Activated CD8-positive, alpha-beta memory T cell treated with anti-CD3 and anti-CD28 coated beads for 36 hours (primary cell): ENCODE data around the gene AHI1. TPM values are rescaled to one million over a fixed set of nuclear protein-coding genes. Genes with fewer than 3 reads are reported as not detected.

Experiments
- CTCF ChIA-PET: fragments of 350-600 bp; sonication (Branson Sonifier 250); formaldehyde crosslinking; loops from one replicate; lab custom pipeline; 2021; ENCODE audit warnings: antibody characterized with exemption; lab: Charles Lee
- POLR2A ChIA-PET: fragments of 350-600 bp; sonication (Branson Sonifier 250); formaldehyde crosslinking; loops from one replicate; lab custom pipeline; 2021; ENCODE audit warnings: antibody characterized with exemption; lab: Charles Lee
- total RNA-seq, 2 experiments: library from RNA; stranded (reverse); gene quantifications; one replicate each; pipeline ENCODE4 v1.2.3, GENCODE V29; 2021

AHI1 gene
- total RNA-seq, 2 experiments from 2014 or later, result 42.4 to 46.2 TPM

DNA sequence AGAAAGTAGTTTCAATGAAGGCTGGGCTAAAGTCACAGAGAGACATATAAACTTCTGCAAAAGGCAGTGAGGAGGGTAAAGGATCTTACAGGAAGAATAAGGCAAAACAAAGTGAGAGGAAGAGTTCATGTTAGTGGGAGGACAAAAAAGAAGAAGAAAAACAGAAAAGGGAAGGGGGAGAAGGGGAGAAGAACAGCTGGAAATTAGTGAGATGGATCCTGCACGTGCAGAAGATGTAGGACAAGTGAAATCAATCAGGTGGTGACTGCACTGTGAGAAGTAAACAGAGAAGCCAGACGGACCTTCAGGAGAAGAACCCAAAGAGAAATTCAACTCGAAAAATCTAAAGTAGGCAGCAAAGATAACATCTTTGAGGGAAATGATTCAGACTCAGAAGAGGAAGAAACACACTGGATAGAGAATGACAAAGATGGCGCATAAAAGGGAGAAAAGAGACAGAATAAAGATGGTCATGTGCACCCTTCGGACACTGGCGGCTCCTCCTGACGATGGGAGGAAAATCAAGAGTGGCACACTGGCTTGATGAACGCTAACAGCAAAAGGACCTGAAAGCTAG is 210.5 kb downstream of the AHI1 start:
- ChIA-PET CTCF (no interaction called here), POLR2A (no interaction called here)

DNA sequence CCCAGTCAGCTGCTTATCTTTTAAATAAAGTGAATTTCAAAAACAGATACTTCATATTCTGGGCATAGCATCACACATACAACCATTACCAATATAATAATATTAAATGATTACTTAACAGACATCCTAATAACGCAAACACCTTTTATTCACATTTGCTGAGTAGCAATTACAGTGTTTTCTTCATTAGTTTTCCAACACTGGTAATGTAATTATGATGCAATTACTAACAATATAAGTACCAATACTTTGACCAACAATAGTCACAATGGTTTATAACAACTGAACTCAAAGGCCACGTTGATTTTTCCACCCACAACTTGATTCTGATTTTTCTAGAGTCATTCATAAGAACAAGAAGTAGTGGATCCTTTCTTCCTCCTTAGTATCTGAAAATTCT is 212.4 kb downstream of the AHI1 start:
- ChIA-PET POLR2A (no interaction called here), CTCF (no interaction called here)

GRCh38 chr6:135283926-135284325 is 213.6 kb downstream of the AHI1 start:
- POLR2A ChIA-PET, result no interaction called here
- CTCF ChIA-PET, result no interaction called here

DNA sequence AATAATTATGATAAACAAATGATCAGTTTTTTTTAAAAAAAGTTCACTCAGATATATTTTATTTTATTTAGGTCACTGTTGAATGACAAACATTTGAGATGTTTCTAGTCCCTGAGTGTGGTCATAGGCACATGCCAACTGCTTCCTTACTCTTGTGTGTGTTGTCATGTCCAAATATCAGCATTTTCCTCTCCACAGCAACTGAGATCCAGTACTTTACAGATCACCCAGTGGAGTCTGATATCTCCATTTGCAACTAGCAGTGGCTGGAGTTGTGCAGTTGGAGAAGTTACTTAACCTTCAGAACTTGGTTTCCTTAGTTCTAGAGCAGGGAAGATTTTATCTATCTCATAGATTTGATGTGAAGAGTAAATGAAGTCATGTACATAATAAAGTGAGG is 215.1 kb downstream of the AHI1 start:
- POLR2A ChIA-PET, result no interaction called here
- CTCF ChIA-PET, result no interaction called here

GRCh38 chr6:135281964-135282363 is 215.6 kb downstream of the AHI1 start:
- POLR2A ChIA-PET, result no interaction called here
- CTCF ChIA-PET, result no interaction called here

- CTCF ChIA-PET, result no interaction called here
- POLR2A ChIA-PET, result no interaction called here
These were observed 216.3 kb downstream of the AHI1 start for GRCh38 chr6:135281227-135281626.

DNA sequence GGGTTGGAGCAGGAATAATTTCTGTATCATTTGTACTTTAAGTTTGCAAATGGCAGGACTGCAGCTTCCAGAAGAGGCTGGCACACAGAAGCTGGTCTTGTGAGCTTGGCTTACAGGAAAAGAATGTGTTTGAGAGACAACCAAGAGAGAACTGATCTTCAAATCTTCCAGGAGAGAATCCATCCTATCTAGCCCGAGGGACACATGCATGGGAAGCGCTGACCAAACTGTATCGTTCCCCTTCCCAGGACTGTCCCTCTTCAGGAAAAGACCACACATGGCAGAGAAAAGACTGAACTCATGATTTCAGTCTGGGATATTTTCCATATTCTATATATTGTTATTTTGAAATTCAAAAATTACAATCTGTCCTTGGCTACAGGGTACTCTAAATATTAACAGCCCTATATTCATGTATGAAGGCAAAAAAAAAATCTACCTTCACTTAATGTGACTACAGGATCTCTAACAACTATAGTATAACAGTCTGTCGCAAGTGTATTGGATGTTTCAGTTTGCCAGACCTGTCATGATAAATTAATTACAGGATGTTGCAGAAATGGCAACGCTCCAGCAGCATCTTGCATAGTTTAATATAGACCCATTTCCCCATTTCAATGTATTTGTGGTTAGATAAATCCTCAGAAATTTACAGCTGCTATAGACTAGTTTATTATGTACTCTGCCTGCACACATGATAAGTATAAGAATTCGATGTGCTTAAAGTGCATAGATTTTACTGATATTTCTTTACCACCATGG is 217.0 kb downstream of the AHI1 start:
- ChIA-PET CTCF (no interaction called here), POLR2A (no interaction called here)

GRCh38 chr6:135277422-135277821 is 220.1 kb downstream of the AHI1 start:
- ChIA-PET CTCF (interaction anchor here (1.1 kb wide), 1 partner anchor 133 kb away, joined by 6 read pairs; no protein-coding TSS in a partner anchor), POLR2A (no interaction called here)

GRCh38 chr6:135274561-135275293 is 222.8 kb downstream of the AHI1 start:
- POLR2A ChIA-PET, result no interaction called here
- CTCF ChIA-PET, result no interaction called here

DNA sequence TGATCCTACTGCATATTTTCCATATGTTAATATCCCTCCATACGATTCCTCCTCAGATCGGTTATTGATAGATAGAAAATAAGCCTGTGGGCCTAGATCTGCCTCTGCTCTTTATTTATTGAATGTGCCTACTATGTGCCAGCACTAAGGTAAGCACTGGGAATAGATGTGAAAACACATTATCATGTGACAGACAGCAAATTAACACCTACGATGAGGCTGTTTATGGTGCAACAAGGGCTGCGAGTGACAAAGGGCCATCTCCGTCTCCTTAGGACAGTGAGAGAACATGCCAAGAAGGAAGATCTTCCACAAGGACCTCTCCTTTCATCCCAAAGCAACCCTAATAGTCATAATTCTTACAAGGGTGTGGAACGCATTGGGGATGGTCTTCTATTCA is 225.9 kb downstream of the AHI1 start:
- POLR2A ChIA-PET, result no interaction called here
- CTCF ChIA-PET, result no interaction called here

DNA sequence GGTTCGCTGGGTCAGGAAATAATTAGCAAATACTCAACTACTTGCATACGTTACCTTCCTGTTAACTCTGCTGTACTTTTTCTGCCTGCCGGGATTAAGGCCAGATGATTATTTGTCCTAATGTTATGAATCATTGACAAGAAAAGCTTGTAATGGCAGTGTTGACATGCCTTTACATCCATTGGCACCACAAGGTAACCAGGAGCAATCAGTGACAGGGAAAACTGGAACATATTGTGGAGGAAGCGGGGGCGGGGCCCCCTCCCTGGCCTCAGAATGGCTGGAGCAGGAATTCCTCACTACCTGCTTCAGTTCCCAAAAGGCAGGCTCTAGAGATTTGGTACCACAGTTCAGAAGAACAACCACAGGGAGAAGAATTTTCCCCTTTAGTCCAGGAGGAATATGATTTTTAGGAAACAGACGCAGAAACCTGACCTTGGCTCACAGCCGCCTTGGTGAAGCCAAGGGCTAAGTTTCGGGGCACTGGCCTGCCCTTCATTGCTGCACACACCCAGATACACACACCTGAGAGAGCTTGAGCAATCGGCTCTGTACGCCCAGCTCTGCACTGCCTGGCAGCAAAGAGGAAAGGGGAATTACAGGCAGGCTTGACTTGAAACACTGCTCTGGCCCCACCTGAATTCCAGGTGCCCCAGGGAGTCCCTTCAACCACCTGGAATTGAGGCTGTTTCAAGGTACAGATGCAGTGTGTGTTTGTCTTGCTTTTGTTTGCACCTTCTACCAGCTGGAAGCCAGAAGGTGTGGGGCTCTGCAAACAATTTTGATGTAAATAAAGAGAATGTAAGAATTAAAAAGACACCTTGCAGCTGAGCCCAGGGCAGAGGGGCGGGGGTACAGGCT is 226.6 kb downstream of the AHI1 start:
- POLR2A ChIA-PET, result no interaction called here
- CTCF ChIA-PET, result interaction anchor here (0.6 kb wide), 1 partner anchor 186 kb away, joined by 3 read pairs; no protein-coding TSS in a partner anchor

- ChIA-PET CTCF (no interaction called here), POLR2A (no interaction called here)
These were observed 228.1 kb downstream of the AHI1 start for GRCh38 chr6:135269481-135269891.

GRCh38 chr6:135268740-135269139 is 228.8 kb downstream of the AHI1 start:
- CTCF ChIA-PET, result no interaction called here
- POLR2A ChIA-PET, result no interaction called here

- POLR2A ChIA-PET, result no interaction called here
- CTCF ChIA-PET, result no interaction called here
These were observed 229.3 kb downstream of the AHI1 start for GRCh38 chr6:135268263-135268662.

- POLR2A ChIA-PET, result no interaction called here
- CTCF ChIA-PET, result no interaction called here
These were observed 230.5 kb downstream of the AHI1 start for GRCh38 chr6:135267085-135267484.

GRCh38 chr6:135266675-135267074 is 230.9 kb downstream of the AHI1 start:
- CTCF ChIA-PET, result no interaction called here
- POLR2A ChIA-PET, result no interaction called here

GRCh38 chr6:135265278-135265677 is 232.3 kb downstream of the AHI1 start:
- ChIA-PET POLR2A (no interaction called here), CTCF (no interaction called here)

GRCh38 chr6:135261872-135262725 is 235.4 kb downstream of the AHI1 start:
- CTCF ChIA-PET, result no interaction called here

GRCh38 chr6:135260612-135261011 is 236.9 kb downstream of the AHI1 start:
- ChIA-PET CTCF (no interaction called here), POLR2A (no interaction called here)

More at GRCh38 chr6:135261872-135262725, 235.4 kb downstream of the AHI1 start:
- POLR2A ChIA-PET, result no interaction called here
